ENCODE results near the gene KRT23. TPM values are rescaled to one million over a fixed set of nuclear protein-coding genes. Genes with fewer than 3 reads are reported as not detected.

The KRT23 gene
- total and polyA plus RNA-seq, 2 of the 13 experiments (the other 11 are each of a cell fraction or from before 2014, with no cell fraction given) = 24.7 to 51.1 TPM

DNA sequence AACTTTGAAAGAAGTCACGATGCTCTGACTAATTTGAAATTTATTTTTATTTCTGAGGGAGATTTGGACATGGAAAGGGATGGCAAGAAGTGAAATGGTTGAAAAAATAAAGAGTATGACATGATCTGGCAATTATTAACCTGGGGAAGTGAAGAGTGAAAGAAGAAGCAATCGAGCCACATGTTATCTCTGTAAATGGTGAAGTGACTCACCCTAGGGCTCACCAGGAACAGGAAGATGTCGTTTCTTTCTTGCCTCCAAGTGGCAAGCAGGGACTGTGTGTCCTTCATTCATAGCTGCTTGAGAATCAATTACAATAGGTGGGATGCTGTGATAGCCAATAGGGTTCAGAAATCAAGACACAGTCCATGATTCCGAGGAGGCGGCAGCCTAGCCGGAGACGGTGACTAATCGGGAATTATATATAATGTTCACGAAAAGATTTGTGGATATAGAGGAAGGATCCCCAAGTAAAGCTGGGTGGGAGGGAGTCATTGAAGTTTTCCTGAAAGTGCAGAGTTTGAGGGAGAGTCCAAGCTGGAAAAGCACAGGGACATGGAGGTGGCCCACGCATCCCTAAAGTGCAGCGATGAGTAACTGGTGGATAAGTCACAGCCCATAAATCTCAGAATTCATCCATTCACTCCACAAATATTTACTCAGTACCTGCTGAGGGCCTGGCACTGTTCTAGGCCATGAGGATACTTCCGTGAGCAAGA lies 34.2 kb downstream of the KRT23 start (continued):
- TF ChIP-seq, protein P1, sequence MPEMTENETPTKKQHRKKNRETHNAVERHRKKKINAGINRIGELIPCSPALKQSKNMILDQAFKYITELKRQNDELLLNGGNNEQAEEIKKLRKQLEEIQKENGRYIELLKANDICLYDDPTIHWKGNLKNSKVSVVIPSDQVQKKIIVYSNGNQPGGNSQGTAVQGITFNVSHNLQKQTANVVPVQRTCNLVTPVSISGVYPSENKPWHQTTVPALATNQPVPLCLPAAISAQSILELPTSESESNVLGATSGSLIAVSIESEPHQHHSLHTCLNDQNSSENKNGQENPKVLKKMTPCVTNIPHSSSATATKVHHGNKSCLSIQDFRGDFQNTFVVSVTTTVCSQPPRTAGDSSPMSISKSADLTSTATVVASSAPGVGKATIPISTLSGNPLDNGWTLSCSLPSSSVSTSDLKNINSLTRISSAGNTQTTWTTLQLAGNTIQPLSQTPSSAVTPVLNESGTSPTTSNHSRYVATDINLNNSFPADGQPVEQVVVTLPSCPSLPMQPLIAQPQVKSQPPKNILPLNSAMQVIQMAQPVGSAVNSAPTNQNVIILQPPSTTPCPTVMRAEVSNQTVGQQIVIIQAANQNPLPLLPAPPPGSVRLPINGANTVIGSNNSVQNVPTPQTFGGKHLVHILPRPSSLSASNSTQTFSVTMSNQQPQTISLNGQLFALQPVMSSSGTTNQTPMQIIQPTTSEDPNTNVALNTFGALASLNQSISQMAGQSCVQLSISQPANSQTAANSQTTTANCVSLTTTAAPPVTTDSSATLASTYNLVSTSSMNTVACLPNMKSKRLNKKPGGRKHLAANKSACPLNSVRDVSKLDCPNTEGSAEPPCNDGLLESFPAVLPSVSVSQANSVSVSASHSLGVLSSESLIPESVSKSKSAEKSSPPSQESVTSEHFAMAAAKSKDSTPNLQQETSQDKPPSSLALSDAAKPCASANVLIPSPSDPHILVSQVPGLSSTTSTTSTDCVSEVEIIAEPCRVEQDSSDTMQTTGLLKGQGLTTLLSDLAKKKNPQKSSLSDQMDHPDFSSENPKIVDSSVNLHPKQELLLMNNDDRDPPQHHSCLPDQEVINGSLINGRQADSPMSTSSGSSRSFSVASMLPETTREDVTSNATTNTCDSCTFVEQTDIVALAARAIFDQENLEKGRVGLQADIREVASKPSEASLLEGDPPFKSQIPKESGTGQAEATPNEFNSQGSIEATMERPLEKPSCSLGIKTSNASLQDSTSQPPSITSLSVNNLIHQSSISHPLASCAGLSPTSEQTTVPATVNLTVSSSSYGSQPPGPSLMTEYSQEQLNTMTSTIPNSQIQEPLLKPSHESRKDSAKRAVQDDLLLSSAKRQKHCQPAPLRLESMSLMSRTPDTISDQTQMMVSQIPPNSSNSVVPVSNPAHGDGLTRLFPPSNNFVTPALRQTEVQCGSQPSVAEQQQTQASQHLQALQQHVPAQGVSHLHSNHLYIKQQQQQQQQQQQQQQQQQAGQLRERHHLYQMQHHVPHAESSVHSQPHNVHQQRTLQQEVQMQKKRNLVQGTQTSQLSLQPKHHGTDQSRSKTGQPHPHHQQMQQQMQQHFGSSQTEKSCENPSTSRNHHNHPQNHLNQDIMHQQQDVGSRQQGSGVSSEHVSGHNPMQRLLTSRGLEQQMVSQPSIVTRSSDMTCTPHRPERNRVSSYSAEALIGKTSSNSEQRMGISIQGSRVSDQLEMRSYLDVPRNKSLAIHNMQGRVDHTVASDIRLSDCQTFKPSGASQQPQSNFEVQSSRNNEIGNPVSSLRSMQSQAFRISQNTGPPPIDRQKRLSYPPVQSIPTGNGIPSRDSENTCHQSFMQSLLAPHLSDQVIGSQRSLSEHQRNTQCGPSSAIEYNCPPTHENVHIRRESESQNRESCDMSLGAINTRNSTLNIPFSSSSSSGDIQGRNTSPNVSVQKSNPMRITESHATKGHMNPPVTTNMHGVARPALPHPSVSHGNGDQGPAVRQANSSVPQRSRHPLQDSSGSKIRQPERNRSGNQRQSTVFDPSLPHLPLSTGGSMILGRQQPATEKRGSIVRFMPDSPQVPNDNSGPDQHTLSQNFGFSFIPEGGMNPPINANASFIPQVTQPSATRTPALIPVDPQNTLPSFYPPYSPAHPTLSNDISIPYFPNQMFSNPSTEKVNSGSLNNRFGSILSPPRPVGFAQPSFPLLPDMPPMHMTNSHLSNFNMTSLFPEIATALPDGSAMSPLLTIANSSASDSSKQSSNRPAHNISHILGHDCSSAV (CRISPR knock-in tag; IDR thresholded peaks at IDR 0.05; ENCODE audit: borderline replicate concordance) = no peak
- no peak for TF ChIP-seq MAFG (CRISPR knock-in tag; IDR thresholded peaks at IDR 0.05)
- TF ChIP-seq RCOR2 (CRISPR knock-in tag; IDR thresholded peaks at IDR 0.05) = peak; percentile 59; the same call in 1 of the 2 replicates
- TF ChIP-seq, protein P2, sequence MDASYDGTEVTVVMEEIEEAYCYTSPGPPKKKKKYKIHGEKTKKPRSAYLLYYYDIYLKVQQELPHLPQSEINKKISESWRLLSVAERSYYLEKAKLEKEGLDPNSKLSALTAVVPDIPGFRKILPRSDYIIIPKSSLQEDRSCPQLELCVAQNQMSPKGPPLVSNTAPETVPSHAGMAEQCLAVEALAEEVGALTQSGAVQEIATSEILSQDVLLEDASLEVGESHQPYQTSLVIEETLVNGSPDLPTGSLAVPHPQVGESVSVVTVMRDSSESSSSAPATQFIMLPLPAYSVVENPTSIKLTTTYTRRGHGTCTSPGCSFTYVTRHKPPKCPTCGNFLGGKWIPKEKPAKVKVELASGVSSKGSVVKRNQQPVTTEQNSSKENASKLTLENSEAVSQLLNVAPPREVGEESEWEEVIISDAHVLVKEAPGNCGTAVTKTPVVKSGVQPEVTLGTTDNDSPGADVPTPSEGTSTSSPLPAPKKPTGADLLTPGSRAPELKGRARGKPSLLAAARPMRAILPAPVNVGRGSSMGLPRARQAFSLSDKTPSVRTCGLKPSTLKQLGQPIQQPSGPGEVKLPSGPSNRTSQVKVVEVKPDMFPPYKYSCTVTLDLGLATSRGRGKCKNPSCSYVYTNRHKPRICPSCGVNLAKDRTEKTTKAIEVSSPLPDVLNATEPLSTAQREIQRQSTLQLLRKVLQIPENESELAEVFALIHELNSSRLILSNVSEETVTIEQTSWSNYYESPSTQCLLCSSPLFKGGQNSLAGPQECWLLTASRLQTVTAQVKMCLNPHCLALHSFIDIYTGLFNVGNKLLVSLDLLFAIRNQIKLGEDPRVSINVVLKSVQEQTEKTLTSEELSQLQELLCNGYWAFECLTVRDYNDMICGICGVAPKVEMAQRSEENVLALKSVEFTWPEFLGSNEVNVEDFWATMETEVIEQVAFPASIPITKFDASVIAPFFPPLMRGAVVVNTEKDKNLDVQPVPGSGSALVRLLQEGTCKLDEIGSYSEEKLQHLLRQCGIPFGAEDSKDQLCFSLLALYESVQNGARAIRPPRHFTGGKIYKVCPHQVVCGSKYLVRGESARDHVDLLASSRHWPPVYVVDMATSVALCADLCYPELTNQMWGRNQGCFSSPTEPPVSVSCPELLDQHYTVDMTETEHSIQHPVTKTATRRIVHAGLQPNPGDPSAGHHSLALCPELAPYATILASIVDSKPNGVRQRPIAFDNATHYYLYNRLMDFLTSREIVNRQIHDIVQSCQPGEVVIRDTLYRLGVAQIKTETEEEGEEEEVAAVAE (CRISPR knock-in tag; IDR thresholded peaks at IDR 0.05; ENCODE audit: borderline replicate concordance) = no peak
- no peak for TF ChIP-seq ZNF746 (CRISPR knock-in tag; IDR thresholded peaks at IDR 0.05)
- TF ChIP-seq MEF2D (CRISPR knock-in tag; IDR thresholded peaks at IDR 0.05) = 0 out of 2 replicates have a peak, but pooled peaks have one; percentile 20
- TF ChIP-seq, protein P3, sequence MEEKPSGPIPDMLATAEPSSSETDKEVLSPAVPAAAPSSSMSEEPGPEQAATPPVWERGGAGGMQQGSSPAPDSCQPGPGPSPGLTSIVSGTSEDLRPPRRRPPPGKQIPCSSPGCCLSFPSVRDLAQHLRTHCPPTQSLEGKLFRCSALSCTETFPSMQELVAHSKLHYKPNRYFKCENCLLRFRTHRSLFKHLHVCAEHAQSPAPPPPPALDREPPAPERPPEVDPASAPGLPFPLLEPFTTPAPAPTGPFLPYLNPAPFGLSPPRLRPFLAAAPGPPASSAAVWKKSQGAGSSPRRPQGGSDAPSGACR (CRISPR knock-in tag; IDR thresholded peaks at IDR 0.05) = no peak
- no peak for TF ChIP-seq LCORL (IDR thresholded peaks at IDR 0.05)
- no peak for TF ChIP-seq LCORL (CRISPR knock-in tag; IDR thresholded peaks at IDR 0.05)
- TF ChIP-seq ZNF850 (CRISPR knock-in tag; conservative IDR thresholded peaks at IDR 0.05) = no peak
- no peak for TF ChIP-seq TSC22D2 (CRISPR knock-in tag; IDR thresholded peaks at IDR 0.05; ENCODE audit: borderline replicate concordance)
- TF ChIP-seq MAFK (conservative IDR thresholded peaks at IDR 0.05 in 1 of 2, IDR thresholded peaks at IDR 0.05 in 1 of 2; ENCODE audit: low read length in 2 of 2) = no peak
- no peak for TF ChIP-seq MTA1 (CRISPR knock-in tag; IDR thresholded peaks at IDR 0.05; ENCODE audit: borderline replicate concordance)
- TF ChIP-seq ZFAT (CRISPR knock-in tag; conservative IDR thresholded peaks at IDR 0.05) = no peak
- TF ChIP-seq RBFOX2 (IDR thresholded peaks at IDR 0.05; ENCODE audit: low read depth, low read length) = 0 out of 2 replicates have a peak, but pooled peaks have one; percentile 35
- no peak for TF ChIP-seq FOXA1 (IDR thresholded peaks at IDR 0.05)
- TF ChIP-seq FOXA1 (CRISPR knock-in tag; IDR thresholded peaks at IDR 0.05) = peak; percentile 68; the same call in 1 of the 2 replicates
